ENCODE data around the gene HECW1. TPM values are rescaled to one million over a fixed set of nuclear protein-coding genes. Genes with fewer than 3 reads are reported as not detected.
A peak's percentile ranks its signal among the peaks of the same experiment; 100 is the strongest.

The HECW1 gene
- total RNA-seq, 1 experiment from 2014 or later, result 18.3 TPM

DNA sequence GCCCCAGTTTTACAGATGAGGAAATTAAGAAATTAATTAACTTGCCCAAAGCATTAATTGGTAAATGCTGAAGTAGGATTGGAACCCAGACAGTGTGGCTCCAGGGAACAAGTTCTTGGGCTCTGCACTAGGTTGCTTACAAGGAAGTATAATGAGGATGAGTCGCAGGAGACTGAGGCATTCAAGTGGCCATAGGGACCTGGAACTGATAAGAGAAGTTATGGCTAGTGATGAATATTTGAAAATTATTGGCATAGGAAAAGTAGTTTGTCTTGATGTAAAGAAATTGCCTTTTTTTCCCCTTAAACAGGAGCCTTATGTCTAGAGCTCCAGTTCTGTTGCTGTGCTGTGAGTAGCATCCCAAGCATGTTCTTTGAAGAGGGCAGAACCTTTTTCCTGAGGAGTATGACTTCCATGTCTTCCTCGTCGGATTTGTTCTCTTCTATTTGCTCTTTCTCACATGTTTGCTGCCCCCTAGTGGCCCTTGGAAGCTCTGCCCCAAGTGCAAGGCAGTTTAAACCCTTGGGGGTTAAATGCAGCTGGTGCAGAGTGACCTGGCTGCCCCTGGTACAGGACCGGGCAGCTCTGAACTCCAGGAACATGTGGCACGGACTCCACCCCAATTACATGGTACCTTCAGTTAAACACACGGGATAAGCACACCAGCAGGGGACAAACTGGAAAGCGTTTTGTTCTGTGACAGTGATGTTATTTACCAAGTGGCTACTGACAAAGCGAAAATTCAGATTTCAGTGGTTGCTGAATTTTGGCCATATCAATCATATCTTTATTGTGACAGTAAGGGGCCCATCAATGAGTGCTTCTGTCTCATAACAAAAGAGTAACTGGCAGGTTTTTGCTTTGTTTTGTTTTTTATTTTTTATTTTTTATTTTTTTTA is 148.8 kb downstream of the HECW1 start:
- peak; percentile 83 for DNase-seq (ENCODE audit: low read depth)

DNA sequence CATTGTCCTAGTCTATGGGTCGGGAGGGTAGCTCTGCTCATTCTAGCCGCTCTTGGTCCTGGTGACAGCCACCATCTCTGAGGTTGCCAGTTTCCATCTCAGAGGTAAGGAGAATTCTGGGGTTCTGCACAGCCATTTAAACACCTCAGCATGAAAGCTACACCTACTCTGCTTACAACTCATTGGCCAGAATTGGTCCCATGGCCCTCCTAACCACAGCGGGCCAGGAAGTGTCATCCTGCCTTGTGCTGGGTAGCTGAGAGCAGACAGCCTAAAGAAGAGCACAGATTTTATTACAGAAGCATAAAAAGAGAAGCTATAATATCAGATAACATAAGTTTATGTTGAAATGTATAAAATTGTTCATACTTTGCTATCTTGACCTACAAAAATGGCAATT is 152.7 kb downstream of the HECW1 start:
- no peak for DNase-seq (ENCODE audit: low read depth)

DNA sequence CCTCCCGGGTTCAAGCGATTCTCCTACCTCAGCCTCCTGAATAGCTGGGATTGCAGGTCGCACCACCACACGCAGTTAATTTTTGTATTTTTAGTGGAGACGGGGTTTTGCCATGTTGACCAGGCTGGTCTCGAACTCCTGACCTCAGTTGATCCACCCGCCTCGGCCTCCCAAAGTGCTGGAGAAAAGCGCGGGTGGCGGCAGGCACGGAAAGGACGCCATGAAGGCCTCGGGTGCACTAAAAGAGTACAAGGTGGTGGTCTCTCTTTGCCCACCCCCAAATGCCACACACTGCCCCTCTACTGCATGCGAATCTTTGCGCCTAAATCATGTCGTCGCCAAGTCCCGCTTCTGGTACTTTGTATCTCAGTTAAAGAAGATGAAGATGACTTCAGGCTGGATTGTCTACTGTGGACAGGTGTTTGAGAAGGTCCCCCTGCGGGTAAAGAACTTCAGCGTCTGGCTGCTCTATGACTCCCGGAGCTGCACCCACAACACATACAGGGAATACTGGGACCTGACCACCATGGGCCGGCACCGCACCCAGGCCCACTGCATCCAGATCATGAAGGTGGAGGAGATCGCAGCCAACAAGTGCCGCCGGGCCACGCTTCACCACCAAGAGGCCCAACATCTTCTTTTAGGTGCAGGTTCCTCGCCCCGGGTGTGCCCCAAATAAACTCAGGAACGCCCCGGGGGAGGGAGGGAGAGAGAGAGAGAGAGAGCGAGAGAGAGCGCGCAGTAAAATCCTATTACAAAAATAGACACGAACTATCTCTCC is 161.7 kb downstream of the HECW1 start:
- no peak for DNase-seq (ENCODE audit: low read depth)

DNA sequence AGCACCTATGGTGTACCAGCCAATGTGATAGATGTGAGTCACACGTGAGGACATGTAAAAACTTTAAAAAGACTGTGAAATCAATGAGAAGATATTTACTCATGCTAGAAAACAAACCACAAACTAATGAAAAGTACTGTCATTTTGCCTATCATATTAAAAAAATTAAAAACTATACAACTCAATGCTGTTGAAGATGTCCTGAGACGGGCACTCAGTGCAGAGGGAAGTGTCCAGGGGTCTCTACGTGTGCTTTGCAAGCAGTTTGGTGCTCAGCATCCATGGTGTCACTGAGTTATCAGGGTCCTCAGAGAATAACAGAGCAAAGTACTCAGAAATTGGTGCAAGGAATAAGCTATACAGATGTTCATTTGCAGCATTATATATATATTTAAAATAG is 162.3 kb downstream of the HECW1 start:
- DNase-seq (ENCODE audit: low read depth), result no peak

DNA sequence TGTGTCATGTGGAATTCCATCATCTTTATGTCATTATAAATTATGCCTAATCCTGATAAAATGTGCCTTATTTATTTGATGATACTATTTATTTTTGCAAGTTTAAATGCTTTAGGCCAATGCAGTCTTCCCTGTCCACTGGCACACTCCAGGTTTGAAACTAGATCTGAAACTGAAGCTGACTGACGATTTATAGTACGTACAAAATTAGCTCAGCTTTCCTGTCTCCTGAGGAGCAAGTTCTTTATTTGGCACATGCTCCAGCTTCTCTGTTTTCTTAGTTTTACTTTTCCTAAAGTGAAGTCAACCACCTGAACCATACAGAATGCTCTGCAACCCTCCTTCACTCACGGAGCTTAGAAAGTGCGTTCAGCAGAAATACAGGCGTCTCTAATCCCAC is 164.1 kb downstream of the HECW1 start:
- DNase-seq (ENCODE audit: low read depth), result no peak

DNA sequence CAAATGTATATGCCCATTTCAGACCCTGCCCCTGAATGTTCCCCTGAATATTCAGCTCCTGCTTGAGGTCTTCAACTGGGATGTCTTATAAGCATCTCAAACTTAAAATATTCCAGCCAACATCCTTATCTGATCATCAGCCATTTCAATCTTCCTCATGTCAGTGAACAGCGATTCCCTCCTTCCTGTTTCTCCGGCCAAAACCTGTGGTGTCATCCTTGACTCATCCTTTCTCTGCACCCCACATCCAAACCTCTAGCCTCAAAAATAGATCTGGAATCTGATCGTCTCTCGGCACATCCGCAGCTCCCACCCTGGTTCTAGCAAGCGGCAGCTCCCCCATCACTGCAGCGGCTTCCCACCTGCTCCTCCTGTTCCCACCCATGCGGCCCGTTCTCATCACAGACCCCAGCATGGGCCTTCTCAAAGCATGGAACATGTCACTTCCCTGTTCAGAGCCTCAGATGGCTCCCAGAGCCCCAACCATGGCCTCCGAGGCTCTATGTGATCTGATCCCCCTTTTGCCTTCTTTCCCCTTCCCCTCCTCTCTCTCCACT is 165.7 kb downstream of the HECW1 start:
- DNase-seq (ENCODE audit: low read depth), result peak; percentile 75

DNA sequence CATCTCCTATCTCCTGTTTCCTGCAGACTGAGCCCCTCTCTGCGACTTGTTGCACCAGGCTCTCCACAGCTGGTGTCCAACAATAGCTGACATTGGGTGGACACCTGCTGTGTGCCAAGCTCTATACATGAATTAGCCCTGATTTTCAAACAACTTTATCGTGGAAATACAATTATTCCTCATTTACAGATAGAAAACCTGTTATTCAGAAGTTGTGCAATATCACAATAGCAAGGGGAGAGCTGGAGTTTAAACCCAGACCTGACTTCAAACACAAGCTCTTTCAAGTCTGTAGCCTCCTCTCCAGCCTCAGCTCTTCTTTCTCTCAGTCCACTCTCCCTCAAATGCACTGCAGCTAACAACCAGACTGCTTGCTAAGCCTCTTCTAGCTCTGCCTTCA is 168.8 kb downstream of the HECW1 start:
- DNase-seq (ENCODE audit: low read depth), result no peak

DNA sequence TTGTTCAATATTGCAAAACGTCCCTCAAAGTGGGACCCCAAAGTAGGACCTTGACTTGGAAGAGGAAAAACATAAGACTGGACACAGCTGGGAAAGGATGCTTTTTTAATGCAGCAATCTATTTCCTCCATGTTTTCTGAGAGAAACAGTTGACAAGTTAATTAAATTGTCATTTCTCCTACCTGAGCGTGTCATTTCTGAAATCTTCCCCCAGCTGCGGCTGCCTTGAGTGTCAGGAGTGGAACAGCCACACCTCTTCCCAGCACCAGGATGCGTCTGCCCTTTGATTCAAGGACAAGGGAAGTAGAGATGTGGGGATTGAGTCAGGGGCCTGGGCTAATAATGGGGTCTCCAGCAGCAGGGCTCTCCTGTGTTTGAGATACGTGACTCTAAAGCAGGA is 171.3 kb downstream of the HECW1 start:
- no peak for DNase-seq (ENCODE audit: low read depth)

DNA sequence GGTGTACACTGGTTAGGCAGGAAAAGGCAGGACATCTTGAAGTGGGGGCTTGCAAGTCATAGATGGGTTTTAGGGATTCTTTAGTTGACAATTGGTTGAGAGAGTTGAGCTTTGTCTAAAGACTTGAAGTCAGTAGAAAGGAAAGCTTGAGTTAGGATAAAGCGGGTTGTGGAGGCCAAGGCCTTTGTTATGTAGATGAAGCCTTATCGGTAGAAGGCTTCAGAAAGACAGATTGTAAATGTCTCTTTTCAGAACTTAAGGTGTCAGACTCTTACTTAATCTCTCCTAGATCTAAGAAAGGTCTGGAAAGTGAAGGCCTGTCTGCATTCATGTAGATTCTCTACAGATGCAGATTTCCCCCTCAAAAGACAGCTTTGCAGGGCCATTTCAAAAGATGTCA is 177.4 kb downstream of the HECW1 start:
- DNase-seq (ENCODE audit: low read depth), result no peak

DNA sequence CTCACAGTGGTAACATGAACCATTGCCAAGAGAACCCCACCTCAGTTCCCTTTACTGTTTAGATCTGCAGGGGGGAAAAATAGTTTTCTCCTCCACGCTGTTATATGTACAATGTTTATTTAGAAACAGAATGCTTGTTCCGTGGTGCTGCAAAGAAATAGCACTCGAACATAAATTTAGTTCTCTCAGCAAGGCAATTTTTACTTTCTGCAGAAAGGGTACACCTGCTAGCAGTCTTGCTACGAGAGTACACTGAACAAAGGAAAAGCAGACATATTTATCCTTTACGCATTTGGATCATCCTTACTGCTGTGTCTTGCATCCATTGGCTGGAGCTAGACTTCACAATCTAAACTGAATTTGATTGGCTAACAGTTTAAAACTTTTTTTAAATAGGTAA is 178.5 kb downstream of the HECW1 start:
- no peak for DNase-seq (ENCODE audit: low read depth)

DNA sequence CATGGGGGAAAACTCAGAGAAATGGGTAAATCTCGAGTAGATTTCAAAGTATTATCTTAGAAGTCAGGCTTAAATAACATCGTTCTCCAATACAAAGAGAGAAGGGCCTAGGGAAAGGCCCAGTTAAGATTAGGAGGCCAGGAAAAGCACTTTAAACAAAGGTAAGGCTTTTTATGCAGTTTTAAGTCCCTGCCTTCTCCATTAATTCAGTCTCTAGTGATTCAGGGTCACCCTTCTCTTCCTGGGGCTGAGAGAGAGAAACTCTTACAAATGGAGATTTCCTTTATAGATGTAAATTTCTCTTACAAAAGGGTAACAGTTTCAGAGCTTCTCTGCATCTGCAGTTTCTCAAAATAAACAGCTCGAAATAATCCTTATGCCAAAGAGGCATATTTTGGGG is 179.3 kb downstream of the HECW1 start:
- no peak for DNase-seq (ENCODE audit: low read depth)

DNA sequence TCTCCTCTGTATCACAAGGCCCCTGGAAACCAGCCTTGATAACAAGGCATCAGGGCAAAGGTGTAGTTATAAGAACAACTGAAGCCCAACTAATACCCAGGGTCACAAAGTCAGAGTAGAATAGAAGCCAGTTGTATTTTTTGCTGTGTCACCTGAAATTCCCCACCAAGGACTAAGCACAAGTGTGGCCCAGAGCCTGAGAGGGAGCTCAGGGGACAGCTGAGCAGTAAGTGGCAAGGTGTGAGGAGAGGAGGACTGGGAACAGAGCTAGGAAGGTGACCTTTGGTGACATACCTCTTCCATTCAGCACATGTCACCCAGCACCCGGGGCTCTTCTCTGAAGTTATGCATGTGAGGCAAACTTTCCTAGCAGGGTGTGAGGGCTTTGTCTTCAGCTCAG is 179.9 kb downstream of the HECW1 start:
- no peak for DNase-seq (ENCODE audit: low read depth)

DNA sequence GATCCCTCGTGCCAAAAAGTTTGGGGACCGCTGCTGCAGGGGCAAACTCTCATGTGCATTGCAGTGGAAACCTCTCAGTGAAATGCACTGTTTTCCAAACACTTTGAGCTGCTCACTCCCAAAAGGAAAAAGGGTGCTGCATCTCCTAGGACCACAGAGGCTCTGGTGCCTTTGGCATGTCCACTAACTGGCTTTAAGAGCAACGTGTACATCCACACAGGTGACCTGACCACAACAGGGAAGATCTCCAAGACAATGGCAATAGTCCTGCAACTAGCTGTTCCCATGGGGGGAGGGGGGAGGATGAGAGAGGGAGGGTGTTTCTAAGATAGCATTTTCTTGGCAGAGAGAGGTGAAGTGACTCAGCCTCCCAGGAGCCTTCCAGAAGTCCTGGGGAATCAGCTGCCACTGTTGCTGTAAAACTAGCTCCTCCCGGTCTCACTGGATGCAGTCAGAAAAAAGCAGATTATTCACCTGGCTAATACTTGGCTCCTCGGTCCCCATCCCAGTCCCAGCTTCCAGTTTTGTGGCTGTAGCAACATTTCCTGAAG is 181.7 kb downstream of the HECW1 start:
- peak; percentile 90 for DNase-seq (ENCODE audit: low read depth)

DNA sequence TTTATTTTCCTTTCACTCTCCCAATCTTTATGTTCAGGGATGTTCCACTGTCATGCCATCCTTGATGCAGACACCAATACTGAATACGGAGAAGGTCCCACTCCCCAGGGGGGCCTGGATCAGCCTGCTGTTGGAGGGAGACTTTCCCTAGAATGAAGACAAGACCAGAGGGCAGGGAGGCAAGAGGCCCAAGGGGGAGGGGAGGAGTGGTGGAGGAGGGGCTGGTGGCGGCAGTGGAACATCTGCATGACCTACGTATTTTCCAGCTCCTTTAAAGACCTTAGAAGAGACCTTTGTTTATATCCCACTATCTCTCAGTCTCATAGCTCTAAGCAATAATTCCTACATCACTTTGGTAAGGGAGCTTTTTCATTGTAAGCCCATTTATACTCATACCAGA is 183.0 kb downstream of the HECW1 start:
- no peak for DNase-seq (ENCODE audit: low read depth)

DNA sequence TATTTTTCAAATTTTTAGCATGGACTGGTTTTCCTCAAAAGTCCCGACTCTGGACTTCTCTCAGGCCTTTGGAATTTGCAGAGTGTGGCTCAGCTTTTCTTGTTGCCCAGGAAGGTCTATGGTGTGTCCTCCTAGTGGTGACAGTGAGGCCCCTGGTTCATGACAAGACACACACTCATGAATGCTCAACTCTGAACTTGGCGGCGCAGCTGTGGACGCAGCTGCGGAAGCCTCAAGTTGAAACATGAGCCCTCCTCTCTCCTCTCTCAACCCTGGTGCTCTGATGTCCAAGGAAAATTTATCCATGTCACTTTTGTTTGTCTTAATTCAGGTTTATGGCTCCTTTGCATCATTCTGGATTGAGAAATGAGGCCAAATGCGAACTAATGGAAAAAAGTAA is 183.9 kb downstream of the HECW1 start:
- no peak for DNase-seq (ENCODE audit: low read depth)

DNA sequence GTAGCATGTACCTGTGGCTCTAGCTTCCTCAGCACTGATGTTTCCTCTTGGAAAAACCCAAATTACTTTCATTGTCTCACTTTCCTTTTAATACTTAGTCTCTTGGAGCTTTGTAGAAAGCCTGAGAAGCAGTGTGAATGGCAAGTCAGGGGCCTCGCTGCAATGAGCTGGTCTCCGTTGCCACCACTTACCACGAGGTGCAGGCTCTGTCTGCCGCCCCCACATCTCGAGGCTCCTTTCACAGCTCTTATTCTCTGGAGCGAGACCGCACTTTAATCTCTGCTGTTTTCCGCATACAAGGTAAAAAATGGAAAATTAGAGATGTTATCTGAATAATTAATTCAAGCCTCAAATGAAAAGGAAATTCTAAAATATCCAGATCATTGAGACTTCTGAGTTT is 186.2 kb downstream of the HECW1 start:
- no peak for DNase-seq (ENCODE audit: low read depth)

DNA sequence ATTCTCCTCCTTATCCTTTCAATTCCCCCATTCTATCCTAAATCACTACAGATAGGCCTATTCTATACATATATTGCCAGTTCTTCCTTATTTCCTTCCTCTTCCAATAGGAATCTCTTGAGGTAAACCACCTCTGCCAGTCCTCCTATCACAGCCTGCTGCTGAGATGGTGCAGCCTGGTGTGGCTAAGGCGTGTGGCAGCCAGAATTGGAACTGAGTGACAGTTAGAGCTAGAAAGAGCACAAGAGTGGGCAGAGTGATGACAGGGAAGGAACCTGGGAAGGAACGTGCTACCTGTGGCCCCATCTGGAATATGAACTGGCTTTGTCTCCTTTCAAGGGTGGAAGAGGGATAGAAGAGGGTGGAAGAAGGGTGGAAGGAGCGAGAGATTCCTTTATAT is 187.7 kb downstream of the HECW1 start:
- DNase-seq (ENCODE audit: low read depth), result no peak

DNA sequence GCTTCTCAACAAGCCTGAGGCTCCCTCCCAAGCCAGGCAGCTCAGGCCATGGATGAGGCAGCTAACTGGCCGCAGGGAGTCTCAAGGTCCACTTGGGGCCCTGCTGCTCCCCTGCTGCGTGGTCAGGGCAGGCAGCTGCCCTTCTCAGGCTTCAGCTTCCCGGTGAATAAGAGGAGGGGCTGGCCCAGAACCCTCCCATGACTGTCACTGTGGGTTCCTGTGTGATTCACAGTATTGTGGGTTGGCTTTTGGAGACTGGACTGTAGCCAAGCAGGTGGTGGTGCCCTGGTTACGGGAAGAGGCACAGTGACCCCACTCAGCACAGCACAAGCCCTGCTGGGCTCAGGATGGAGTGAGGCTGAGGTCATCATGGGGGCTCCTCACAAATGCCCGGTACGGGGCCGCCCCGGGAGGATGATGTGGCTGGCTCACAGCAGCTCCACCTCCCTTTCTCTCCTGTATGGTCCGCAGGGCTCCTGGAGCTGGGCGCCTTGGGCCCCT is 189.8 kb downstream of the HECW1 start:
- DNase-seq (ENCODE audit: low read depth), result peak; percentile 93

DNA sequence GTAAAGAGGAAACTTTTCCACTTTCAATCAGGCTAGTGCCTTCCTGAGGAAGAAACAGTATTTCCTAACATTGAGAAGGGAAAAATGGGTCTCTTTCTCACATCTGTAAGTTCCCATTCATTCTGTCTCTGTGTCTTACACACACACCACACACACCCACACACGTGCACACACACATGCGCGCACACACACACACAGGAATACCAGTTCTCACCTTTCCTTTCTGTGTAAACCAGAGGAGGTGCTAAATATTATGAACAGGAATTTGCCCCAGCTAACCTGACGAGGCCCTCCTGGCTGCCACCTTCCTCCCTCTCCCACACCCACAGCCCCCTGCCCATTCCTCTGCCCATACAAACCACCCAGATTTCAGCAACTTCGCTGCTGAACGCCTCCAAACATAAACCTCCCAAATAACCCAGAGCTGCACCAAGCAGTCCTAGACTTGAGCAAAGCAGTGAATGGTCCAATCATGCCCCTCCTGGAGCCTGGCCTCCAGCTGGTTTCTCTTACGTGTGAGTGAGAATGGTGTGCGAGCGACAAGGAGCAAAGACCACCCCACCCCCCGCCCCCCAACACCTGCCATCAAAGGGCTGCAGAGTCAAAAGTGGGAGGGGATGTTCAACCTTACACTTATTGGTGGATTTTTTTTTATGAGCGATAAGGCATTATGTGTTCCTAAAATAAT is 190.5 kb downstream of the HECW1 start:
- DNase-seq (ENCODE audit: low read depth), result no peak

DNA sequence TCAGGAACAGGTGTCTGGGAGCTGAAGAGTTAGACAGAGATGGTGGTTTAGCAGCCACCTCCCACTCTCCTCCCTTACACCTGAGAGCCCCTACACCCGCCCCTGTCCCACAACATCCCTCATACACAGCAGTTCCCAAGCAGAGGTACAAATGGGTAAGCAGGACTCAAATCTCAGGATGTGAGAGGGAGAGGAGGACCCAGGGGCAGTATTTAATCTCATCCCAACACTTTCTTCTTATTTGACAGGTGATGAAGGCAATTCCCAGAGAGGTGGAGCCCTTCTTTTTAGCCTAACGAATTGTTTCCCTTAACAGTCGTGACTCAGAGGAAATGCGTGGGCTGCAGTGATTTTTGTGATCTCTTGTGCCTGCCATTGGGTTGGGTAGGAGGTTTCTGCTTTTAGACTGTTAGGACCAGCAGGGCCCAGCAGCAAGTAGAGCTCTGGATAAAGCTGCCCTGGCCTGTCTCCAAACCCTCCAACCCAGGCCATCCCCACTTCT is 191.3 kb downstream of the HECW1 start:
- DNase-seq (ENCODE audit: low read depth), result peak; percentile 77

DNA sequence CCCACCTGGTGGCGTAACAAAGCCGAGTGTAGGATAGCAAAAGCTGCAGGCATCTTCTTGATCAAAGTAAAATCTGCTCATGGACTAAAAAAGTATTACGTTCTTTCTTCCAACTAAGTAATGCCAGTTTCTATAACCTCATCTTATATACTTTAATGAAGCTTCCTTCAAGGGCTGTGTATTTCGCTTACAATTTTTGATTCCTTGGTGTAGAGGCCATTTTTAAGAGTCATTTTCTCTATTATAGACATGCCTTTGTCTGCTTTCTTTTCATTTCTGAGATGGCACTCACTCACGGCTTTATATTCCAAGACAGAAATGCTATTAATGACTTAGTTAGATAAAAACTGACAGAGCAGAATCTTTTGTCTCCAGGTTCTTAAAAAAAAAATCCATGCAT is 194.0 kb downstream of the HECW1 start:
- DNase-seq (ENCODE audit: low read depth), result no peak

DNA sequence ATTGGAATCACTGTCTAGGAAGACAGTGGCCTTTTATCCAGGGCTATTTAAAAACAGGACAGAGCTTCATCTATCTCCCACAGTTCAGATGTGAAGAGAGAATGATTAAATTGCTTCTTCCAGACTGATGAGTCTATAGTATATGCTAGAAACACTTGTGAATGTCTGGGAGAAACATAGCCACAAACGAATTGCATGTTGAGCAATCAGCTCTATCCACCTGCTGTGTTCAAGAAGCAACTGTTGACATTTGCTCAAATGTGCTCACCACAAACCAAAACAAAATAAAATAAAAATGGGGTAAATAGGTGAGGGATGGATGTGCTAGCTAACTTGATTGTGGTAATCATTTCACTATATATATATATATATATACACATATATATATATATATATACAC is 195.1 kb downstream of the HECW1 start:
- DNase-seq (ENCODE audit: low read depth), result peak; percentile 15
